ENCODE data around the gene MARK3.

- TF ChIP-seq CTCF (IDR thresholded peaks at IDR 0.05) (no peak), POLR2A (IDR thresholded peaks at IDR 0.05) (no peak)
Measured at GRCh38 chr14:103354141-103354540, 31.1 kb upstream of the MARK3 start.
